ENCODE measurements around the gene INKA1.

INKA1 gene

DNA sequence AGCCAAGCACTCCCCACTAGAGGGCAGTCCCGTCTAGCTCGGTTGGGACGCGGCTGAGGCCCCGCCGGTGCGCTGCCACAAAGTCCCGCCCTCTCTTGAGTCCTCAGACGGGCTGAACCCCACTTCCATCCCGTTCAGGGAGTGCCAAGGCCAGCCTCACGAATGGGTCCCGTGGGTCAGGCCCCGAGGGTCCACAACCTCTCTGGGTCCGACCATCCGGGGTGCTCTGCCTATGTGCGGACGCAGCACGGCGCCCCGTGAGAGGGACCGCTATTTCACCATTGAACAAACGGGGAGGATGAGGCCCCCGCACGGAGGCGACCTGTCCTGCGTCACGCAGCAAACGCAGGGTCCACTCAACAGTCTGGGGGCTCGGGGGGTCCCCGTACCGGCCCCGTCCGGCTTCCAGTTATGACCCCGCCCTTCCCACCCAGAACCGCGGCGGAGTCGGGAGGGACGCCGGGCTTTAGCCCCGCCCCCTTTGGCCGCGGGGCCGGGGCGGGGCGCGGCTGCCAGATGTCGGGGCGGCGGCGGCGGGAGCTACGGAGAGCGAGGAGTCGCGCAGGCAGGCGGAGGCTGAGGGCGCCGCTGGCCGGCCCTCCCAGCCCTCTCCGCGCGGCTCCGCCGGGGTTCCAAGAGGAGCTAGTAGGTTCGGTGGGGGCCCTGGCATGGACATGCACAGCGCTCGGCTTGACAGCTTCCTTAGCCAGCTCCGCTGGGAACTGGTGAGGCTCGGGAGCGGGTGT is at the start of gene INKA1:
Gene INKA1, plus strand, starts transcription at position 543 of the 746 bp plus-strand sequence. Its CDS starts 132 bp downstream, at position 675.
- Histone ChIP-seq H2AFZ (ENCODE audit: low read depth, low read length, severe bottlenecking) (peak within 1 kb of the TSS; percentile 91), H3K27me3 (ENCODE audit: low read length) (no peaks in the 10 kb centered on the region), H3K79me2 (ENCODE audit: insufficient read depth, low read length) (no peaks in the 10 kb centered on the region), H3K4me2 (ENCODE audit: low read depth, low read length, poor library complexity, severe bottlenecking) (peak within 1 kb of the TSS; percentile 76), H3F3A (ENCODE audit: insufficient read depth) (no peaks in the 10 kb centered on the region), H4K20me1 (ENCODE audit: low read depth, low read length) (no peaks in the 10 kb centered on the region), H3K9me2 (replicated peaks; ENCODE audit: insufficient read depth, low read length) (no peaks in the 10 kb centered on the region), H3K9me3 (ENCODE audit: insufficient read depth, low read length) (no peaks in the 10 kb centered on the region), H3K9ac (ENCODE audit: low read length) (peak within 1 kb of the TSS; percentile 67), H3K4me3 (ENCODE audit: insufficient read depth, low read length, poor library complexity, severe bottlenecking) (peak within 1 kb of the TSS; percentile 80), H3K27ac (ENCODE audit: low read depth, low read length) (no peak within 1 kb of the TSS), H3K36me3 (ENCODE audit: low read length) (no peaks in the 10 kb centered on the region)
- no peak for TF ChIP-seq EZH2phosphoT487 (conservative IDR thresholded peaks at IDR 0.05; ENCODE audit: low read length)
- TF ChIP-seq, protein P1, sequence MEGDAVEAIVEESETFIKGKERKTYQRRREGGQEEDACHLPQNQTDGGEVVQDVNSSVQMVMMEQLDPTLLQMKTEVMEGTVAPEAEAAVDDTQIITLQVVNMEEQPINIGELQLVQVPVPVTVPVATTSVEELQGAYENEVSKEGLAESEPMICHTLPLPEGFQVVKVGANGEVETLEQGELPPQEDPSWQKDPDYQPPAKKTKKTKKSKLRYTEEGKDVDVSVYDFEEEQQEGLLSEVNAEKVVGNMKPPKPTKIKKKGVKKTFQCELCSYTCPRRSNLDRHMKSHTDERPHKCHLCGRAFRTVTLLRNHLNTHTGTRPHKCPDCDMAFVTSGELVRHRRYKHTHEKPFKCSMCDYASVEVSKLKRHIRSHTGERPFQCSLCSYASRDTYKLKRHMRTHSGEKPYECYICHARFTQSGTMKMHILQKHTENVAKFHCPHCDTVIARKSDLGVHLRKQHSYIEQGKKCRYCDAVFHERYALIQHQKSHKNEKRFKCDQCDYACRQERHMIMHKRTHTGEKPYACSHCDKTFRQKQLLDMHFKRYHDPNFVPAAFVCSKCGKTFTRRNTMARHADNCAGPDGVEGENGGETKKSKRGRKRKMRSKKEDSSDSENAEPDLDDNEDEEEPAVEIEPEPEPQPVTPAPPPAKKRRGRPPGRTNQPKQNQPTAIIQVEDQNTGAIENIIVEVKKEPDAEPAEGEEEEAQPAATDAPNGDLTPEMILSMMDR (IDR thresholded peaks at IDR 0.05; ENCODE audit: insufficient read depth, low read length, poor library complexity, severe bottlenecking): peak; percentile 92

DNA sequence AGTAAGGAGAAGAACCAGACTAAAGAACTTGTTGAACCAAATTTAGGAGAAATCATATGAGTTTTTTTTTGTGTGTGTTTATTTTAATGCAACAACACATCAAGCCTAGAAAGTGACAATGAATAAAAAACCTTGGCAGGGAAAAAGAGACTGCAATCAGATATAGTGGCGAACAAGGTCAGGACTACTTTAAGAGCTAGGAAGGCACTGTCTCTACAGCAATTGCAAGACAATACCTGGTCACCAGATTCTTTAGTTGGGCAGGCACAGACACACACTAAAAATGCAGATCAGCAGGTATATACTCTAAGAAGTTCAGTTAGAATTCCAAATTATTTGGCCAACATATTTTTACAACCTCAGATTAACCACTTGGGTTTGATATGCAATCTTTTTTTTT is 48.5 kb upstream of the INKA1 start:
- Histone ChIP-seq H3K27ac (ENCODE audit: low read depth, low read length) (no peak overlapping the region), H3K4me2 (ENCODE audit: low read depth, low read length, poor library complexity, severe bottlenecking) (no peak overlapping the region), H3K9ac (ENCODE audit: low read length) (no peak overlapping the region), H2AFZ (ENCODE audit: low read depth, low read length, severe bottlenecking) (no peak overlapping the region), H4K20me1 (ENCODE audit: low read depth, low read length) (0 out of 2 replicates have a peak, but pooled peaks cover 4% of the 10 kb centered on the region), H3F3A (ENCODE audit: insufficient read depth) (no peaks in the 10 kb centered on the region), H3K27me3 (ENCODE audit: low read length) (no peaks in the 10 kb centered on the region), H3K4me3 (ENCODE audit: insufficient read depth, low read length, poor library complexity, severe bottlenecking) (no peak overlapping the region), H3K36me3 (ENCODE audit: low read length) (no peaks in the 10 kb centered on the region), H3K79me2 (ENCODE audit: insufficient read depth, low read length) (peaks cover 47% of the 10 kb centered on the region), H3K9me3 (ENCODE audit: insufficient read depth, low read length) (no peaks in the 10 kb centered on the region), H3K9me2 (replicated peaks; ENCODE audit: insufficient read depth, low read length) (no peaks in the 10 kb centered on the region)
- no peak for TF ChIP-seq EZH2phosphoT487 (conservative IDR thresholded peaks at IDR 0.05; ENCODE audit: low read length)
- TF ChIP-seq, protein P1 (IDR thresholded peaks at IDR 0.05; ENCODE audit: insufficient read depth, low read length, poor library complexity, severe bottlenecking): no peak

DNA sequence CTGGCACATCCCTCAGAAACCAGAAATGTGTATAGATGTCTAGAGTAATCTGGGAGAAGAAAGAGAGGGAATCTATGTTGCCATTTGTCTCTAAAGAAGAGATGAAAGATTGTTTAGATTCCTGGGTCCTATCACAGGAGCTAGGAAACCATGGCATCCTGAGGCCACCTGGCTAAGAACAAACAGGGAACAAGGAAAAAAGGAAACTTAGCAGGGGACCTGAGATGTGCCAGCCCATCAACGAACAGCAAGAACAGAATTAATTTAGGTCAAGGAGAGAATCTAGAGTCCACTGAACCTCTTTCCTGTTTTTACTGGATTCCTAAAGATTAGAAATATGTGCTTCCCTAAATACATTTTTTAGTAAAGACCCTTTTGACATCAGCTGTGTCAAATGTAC is 47.0 kb upstream of the INKA1 start:
- no peak overlapping the region for H3K27ac ChIP-seq (ENCODE audit: low read depth, low read length)
- no peaks in the 10 kb centered on the region for H3K9me3 ChIP-seq (ENCODE audit: insufficient read depth, low read length)
- 0 out of 2 replicates have a peak, but pooled peaks cover 4% of the 10 kb centered on the region for H4K20me1 ChIP-seq (ENCODE audit: low read depth, low read length)
- no peaks in the 10 kb centered on the region for H3K9me2 ChIP-seq (replicated peaks; ENCODE audit: insufficient read depth, low read length)
- peaks cover 53% of the 10 kb centered on the region for H3K79me2 ChIP-seq (ENCODE audit: insufficient read depth, low read length)
- H3F3A ChIP-seq (ENCODE audit: insufficient read depth): no peaks in the 10 kb centered on the region
- TF ChIP-seq, protein P1 (IDR thresholded peaks at IDR 0.05; ENCODE audit: insufficient read depth, low read length, poor library complexity, severe bottlenecking): no peak
- no peak for TF ChIP-seq EZH2phosphoT487 (conservative IDR thresholded peaks at IDR 0.05; ENCODE audit: low read length)
- H3K36me3 ChIP-seq (ENCODE audit: low read length): no peaks in the 10 kb centered on the region
- H3K9ac ChIP-seq (ENCODE audit: low read length): no peak overlapping the region
- H3K4me3 ChIP-seq (ENCODE audit: insufficient read depth, low read length, poor library complexity, severe bottlenecking): no peak overlapping the region
- no peak overlapping the region for H2AFZ ChIP-seq (ENCODE audit: low read depth, low read length, severe bottlenecking)
- no peaks in the 10 kb centered on the region for H3K27me3 ChIP-seq (ENCODE audit: low read length)
- H3K4me2 ChIP-seq (ENCODE audit: low read depth, low read length, poor library complexity, severe bottlenecking): no peak overlapping the region
